Mesenchymal stem cell (in vitro differentiated cells and primary cell): ENCODE measurements around the gene METTL16.
A peak's percentile ranks its signal among the peaks of the same experiment; 100 is the strongest.

ENCODE experiments used
- DNase-seq: peaks from one replicate; pipeline ENCODE4 v3.0.0-alpha.2; 2013
- H2AFZ ChIP-seq: one replicate; pipeline ENCODE4 v1.6.1; 2013; ENCODE audit warnings: low read depth, mild to moderate bottlenecking, control low read depth, inconsistent platforms, low read length, moderate library complexity
- H2AK5ac ChIP-seq: 2 replicates; pipeline ENCODE4 v1.6.1; 2013; ENCODE audit warnings: low read length, moderate library complexity, mild to moderate bottlenecking, inconsistent platforms; ENCODE audit not compliant: severe bottlenecking
- H2BK120ac ChIP-seq: one replicate; pipeline ENCODE4 v1.6.1; 2013; ENCODE audit warnings: low read depth, mild to moderate bottlenecking, inconsistent platforms, low read length, moderate library complexity
- H2BK12ac ChIP-seq, 2 experiments: one replicate each; pipeline ENCODE4 v1.6.1; 2013; ENCODE audit warnings: inconsistent platforms in 2 of 2, low read length in 2 of 2, mild to moderate bottlenecking in 2 of 2, moderate library complexity in 2 of 2, control low read depth in 1 of 2
- H2BK15ac ChIP-seq: one replicate; pipeline ENCODE4 v1.6.1; 2013; ENCODE audit warnings: mild to moderate bottlenecking, low read depth, inconsistent platforms; ENCODE audit not compliant: poor library complexity, severe bottlenecking
- H2BK5ac ChIP-seq: 2 replicates; pipeline ENCODE4 v1.6.1; 2013; ENCODE audit warnings: low read depth, mild to moderate bottlenecking, low read length, control low read depth, inconsistent platforms; ENCODE audit not compliant: poor library complexity, severe bottlenecking
- H3K14ac ChIP-seq, 2 experiments: one replicate each; pipeline ENCODE4 v1.6.1; 2013; ENCODE audit warnings: inconsistent platforms in 2 of 2, low read length in 2 of 2, control low read depth in 1 of 2, mild to moderate bottlenecking in 1 of 2, moderate library complexity in 1 of 2
- H3K18ac ChIP-seq, 2 experiments: one replicate each; pipeline ENCODE4 v1.6.1; 2013; ENCODE audit warnings: inconsistent platforms in 2 of 2, low read length in 2 of 2, control low read depth in 1 of 2, low read depth in 1 of 2, mild to moderate bottlenecking in 1 of 2
- H3K23ac ChIP-seq, 2 experiments: one replicate each; pipeline ENCODE4 v1.6.1; 2013; ENCODE audit warnings: inconsistent platforms in 2 of 2, low read length in 2 of 2, mild to moderate bottlenecking in 2 of 2, moderate library complexity in 2 of 2, control low read depth in 1 of 2
- H3K27ac ChIP-seq: 2 replicates; pipeline ENCODE4 v1.5.1; 2013; ENCODE audit warnings: mild to moderate bottlenecking, moderate library complexity, low read length, control low read depth, inconsistent platforms; ENCODE audit not compliant: poor library complexity, severe bottlenecking
- H3K27me3 ChIP-seq, 2 experiments: 2 replicates each; pipeline versions ENCODE4 v1.6.1 to v1.7.0; 2013; ENCODE audit warnings: low read length in 2 of 2, mild to moderate bottlenecking in 2 of 2, moderate library complexity in 2 of 2, control low read depth in 1 of 2, inconsistent platforms in 1 of 2; ENCODE audit not compliant: control insufficient read depth in 1 of 2, insufficient read depth in 1 of 2
- H3K36me3 ChIP-seq, 2 experiments: 2 replicates each; pipeline versions ENCODE4 v1.6.1 to v1.7.0; 2013; ENCODE audit warnings: low read length in 2 of 2, control low read depth in 1 of 2, inconsistent platforms in 1 of 2, low read depth in 1 of 2, mild to moderate bottlenecking in 1 of 2; ENCODE audit not compliant: insufficient read depth in 2 of 2, control insufficient read depth in 1 of 2
- H3K4ac ChIP-seq, 2 experiments: one replicate each; pipeline ENCODE4 v1.6.1; 2013; ENCODE audit warnings: inconsistent platforms in 2 of 2, low read length in 2 of 2, mild to moderate bottlenecking in 2 of 2, moderate library complexity in 2 of 2, control low read depth in 1 of 2, low read depth in 1 of 2
- H3K4me1 ChIP-seq: 2 replicates; pipeline ENCODE4 v1.6.1; 2013; ENCODE audit warnings: low read depth, low read length, control low read depth; ENCODE audit not compliant: control insufficient read depth, insufficient read depth
- H3K4me2 ChIP-seq: 2 replicates; pipeline ENCODE4 v1.6.1; 2013; ENCODE audit warnings: low read length, mild to moderate bottlenecking, inconsistent platforms; ENCODE audit not compliant: poor library complexity, severe bottlenecking
- H3K4me3 ChIP-seq, 2 experiments: 2 replicates each; pipeline versions ENCODE4 v1.5.1 to v1.7.0; 2013; ENCODE audit warnings: low read length in 2 of 2, mild to moderate bottlenecking in 2 of 2, control low read depth in 1 of 2, low read depth in 1 of 2; ENCODE audit not compliant: insufficient read depth in 1 of 2
- H3K79me1 ChIP-seq: replicated peaks from 2 replicates; pipeline ENCODE4 v1.6.1; 2013; ENCODE audit warnings: mild to moderate bottlenecking, control low read depth, low read length, inconsistent platforms; ENCODE audit not compliant: poor library complexity, severe bottlenecking
- H3K9ac ChIP-seq: 2 replicates; pipeline ENCODE4 v1.7.0; 2013; ENCODE audit warnings: mild to moderate bottlenecking, low read length, moderate library complexity
- H3K9me3 ChIP-seq: 2 replicates; pipeline ENCODE4 v1.7.0; 2013; ENCODE audit warnings: mild to moderate bottlenecking, low read length; ENCODE audit not compliant: control insufficient read depth
- H4K8ac ChIP-seq: one replicate; pipeline ENCODE4 v1.6.1; 2013; ENCODE audit warnings: inconsistent platforms, mild to moderate bottlenecking, low read length, moderate library complexity
- H4K91ac ChIP-seq: one replicate; pipeline ENCODE4 v1.6.1; 2013; ENCODE audit warnings: mild to moderate bottlenecking, low read length, inconsistent platforms
- WGBS: methylation state at CpG from one replicate; pipeline ENCODE4 v1.1.7; 2013; ENCODE audit warnings: mixed read lengths; 5-methylcytosine and 5-hydroxymethylcytosine counted together

METTL16 gene

DNA sequence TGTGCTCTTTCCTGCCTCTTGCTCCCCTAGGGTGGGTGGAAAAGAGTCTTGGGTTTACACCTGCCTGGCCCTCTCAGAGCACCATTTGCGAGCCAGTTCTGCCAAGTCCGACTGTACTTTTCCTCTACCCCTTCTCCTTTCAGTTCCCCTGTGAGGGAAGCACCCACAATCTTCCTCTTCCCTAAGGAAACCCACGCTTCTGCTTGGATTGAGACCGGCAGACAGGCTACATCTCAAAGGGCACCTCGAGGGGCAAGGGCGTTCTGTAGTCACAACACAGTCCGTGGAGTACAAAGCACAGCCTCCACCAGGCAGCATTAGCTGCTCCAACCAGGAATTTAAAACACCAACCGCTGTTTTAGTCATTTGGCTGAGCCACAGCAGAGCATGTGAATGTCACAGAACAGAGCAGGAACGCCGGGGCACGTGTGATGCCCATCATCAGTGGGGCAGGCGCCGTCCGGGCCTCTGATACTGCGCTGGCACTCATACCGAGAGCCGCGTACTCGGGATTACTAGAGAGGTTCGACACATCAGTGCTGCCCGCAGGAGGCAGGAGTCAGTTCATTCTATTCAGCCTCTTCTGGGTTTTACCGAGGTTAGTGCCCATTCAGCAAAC, 97.1 kb downstream of the METTL16 start:
- Histone ChIP-seq H3K4me3 (no peak overlapping the region), H3K27me3 (no peaks in the 10 kb centered on the region), H3K14ac (no peak overlapping the region), H3K4me2 (no peak overlapping the region), H3K9me3 (no peaks in the 10 kb centered on the region), H3K18ac (no peak overlapping the region), H3K27ac (no peak overlapping the region), H2BK5ac (no peak overlapping the region), H2BK120ac (no peak overlapping the region), H2AK5ac (no peak overlapping the region), H2AFZ (no peak overlapping the region), H3K4me1 (peaks cover 6% of the 10 kb centered on the region), H3K23ac (no peak overlapping the region), H3K36me3 (peaks cover 28 to 30% of the 10 kb centered on the region in 2 experiments), H2BK15ac (no peak overlapping the region), H3K9ac (no peak overlapping the region), H2BK12ac (no peak overlapping the region), H4K8ac (no peak overlapping the region), H3K79me1 (peaks cover 31% of the 10 kb centered on the region), H4K91ac (no peak overlapping the region), H3K4ac (no peak overlapping the region)
- 98% methylated on average over 22 of the region's 22 CpGs for WGBS
- DNase-seq, result no peak

DNA sequence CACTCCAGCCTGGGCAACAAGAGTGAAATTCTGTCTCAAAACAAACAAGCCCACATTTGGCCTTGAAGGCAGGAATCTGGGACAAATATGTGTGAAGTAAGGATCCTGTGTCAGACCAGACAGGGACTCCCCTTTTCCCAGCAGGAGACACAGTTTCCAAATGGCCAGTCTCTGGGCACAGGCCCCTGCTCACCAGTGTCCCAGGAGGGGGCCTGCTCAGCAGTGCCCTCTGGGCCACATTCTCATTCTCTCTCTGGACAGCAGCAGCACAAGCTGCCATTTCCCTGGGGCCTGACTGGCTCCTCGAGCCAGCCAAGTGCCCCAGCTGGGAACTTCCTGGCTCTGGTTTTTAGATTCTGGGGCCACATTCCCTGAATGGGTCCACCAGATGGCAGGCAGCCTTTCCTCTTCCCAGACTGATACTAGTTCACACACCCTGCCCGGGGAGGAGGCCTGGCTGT, 99.1 kb downstream of the METTL16 start:
- Histone ChIP-seq H2BK120ac (no peak overlapping the region), H2AFZ (peak overlapping the region; percentile 24)
- 14% methylated on average over 1 of the region's 2 CpGs for WGBS

DNA sequence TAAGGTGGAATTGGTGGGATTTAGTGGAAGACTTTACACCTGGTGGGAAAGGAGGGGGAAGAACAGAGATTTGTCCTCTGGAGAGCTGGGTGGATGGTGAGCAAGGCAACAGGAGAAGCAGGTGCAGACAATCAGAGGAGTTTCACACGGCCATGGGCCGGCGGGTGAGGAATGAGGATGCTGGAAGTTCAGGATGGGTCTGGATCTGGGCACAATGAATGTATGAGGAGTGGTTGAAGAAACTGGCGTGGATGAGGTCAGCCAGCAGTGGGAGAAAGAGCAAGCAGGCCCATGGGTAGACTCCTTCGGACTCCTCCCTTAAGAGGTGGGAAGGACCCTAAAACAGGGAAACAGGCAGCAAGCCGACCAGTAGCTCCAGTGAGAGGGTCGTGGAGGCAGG, 100.7 kb downstream of the METTL16 start:
- H2BK5ac ChIP-seq, result no peak overlapping the region

More for the DNA sequence above, 99.1 kb downstream of the METTL16 start:
- Histone ChIP-seq H3K18ac (no peak overlapping the region), H2BK12ac (peak overlapping the region in 1 of 2 experiments; percentile 39), H3K27me3 (no peaks in the 10 kb centered on the region), H4K91ac (no peak overlapping the region), H4K8ac (peak overlapping the region; percentile 75), H3K14ac (no peak overlapping the region), H2AK5ac (peak overlapping the region; percentile 78), H3K79me1 (peaks cover 23% of the 10 kb centered on the region), H3K27ac (peak overlapping the region; percentile 68), H3K4ac (peak overlapping the region in 1 of 2 experiments; percentile 67), H3K23ac (no peak overlapping the region), H2BK5ac (no peak overlapping the region), H3K4me3 (no peak overlapping the region), H3K4me2 (no peak overlapping the region), H3K9me3 (no peaks in the 10 kb centered on the region), H3K36me3 (peaks cover 23 to 24% of the 10 kb centered on the region in 2 experiments), H2BK15ac (no peak overlapping the region), H3K4me1 (peaks cover 6% of the 10 kb centered on the region), H3K9ac (peak overlapping the region; percentile 27)
- DNase-seq, result peak; percentile 66

GRCh38 chr17:2406903-2407790, 104.5 kb downstream of the METTL16 start:
- DNase-seq, result peak; percentile 97
- Histone ChIP-seq H4K91ac (peak overlapping the region; percentile 67), H2BK15ac (peak overlapping the region; percentile 36), H2BK12ac (peak overlapping the region; percentile 33 to 98), H3K23ac (no peak overlapping the region), H3K9me3 (no peaks in the 10 kb centered on the region), H3K4me2 (peak overlapping the region; percentile 41), H3K4me1 (peaks cover 25% of the 10 kb centered on the region), H2AFZ (peak overlapping the region; percentile 19), H3K14ac (peak overlapping the region in 1 of 2 experiments; percentile 77), H2BK120ac (peak overlapping the region; percentile 87), H2BK5ac (no peak overlapping the region), H4K8ac (peak overlapping the region; percentile 87), H2AK5ac (peak overlapping the region; percentile 90), H3K27ac (peak overlapping the region; percentile 53), H3K27me3 (no peaks in the 10 kb centered on the region), H3K4ac (peak overlapping the region; percentile 73 to 97), H3K9ac (peak overlapping the region; percentile 87), H3K79me1 (peaks cover 5% of the 10 kb centered on the region), H3K18ac (peak overlapping the region; percentile 72 to 98), H3K36me3 (peaks cover 6 to 7% of the 10 kb centered on the region in 2 experiments), H3K4me3 (peak overlapping the region in 1 of 2 experiments; percentile 39)
- WGBS, result 23% methylated on average over 14 of the region's 15 CpGs

More for the DNA sequence above, 100.7 kb downstream of the METTL16 start:
- peak overlapping the region in 1 of 2 experiments; percentile 79 for H3K4ac ChIP-seq
- no peak overlapping the region for H2BK12ac ChIP-seq
- H3K23ac ChIP-seq, result no peak overlapping the region
- peaks cover 23 to 24% of the 10 kb centered on the region in 2 experiments for H3K36me3 ChIP-seq
- no peak overlapping the region for H3K18ac ChIP-seq
- peak overlapping the region; percentile 40 for H2AK5ac ChIP-seq
- no peak overlapping the region for H2BK120ac ChIP-seq
- H2AFZ ChIP-seq, result no peak overlapping the region
- H3K4me1 ChIP-seq, result peaks cover 19% of the 10 kb centered on the region
- no peaks in the 10 kb centered on the region for H3K9me3 ChIP-seq
- WGBS, result 97% methylated on average over 7 of the region's 7 CpGs
- no peak overlapping the region for H3K4me3 ChIP-seq
- DNase-seq, result no peak
- H3K14ac ChIP-seq, result no peak overlapping the region
- no peak overlapping the region for H3K9ac ChIP-seq
- H3K27ac ChIP-seq, result no peak overlapping the region
- peak overlapping the region; percentile 65 for H2BK15ac ChIP-seq
- no peak overlapping the region for H4K91ac ChIP-seq
- H3K27me3 ChIP-seq, result no peaks in the 10 kb centered on the region
- no peak overlapping the region for H3K4me2 ChIP-seq
- no peak overlapping the region for H4K8ac ChIP-seq
- H3K79me1 ChIP-seq, result peaks cover 19% of the 10 kb centered on the region
